HFFc6 (cell line): ENCODE measurements around the gene PPARG. TPM values are rescaled to one million over a fixed set of nuclear protein-coding genes. Genes with fewer than 3 reads are reported as not detected.

Experiments
- DNase-seq: peaks from one replicate; pipeline ENCODE4 v3.0.0-alpha.2; 2018
- H3K27ac Mint-ChIP-seq: 2 replicates; pipeline ENCODE4 v1.8.0; 2020; ENCODE audit warnings: mild to moderate bottlenecking, mixed read lengths
- H3K27me3 Mint-ChIP-seq: 2 replicates; pipeline ENCODE4 v1.8.0; 2021; ENCODE audit warnings: mild to moderate bottlenecking, moderate library complexity, mixed read lengths; ENCODE audit not compliant: insufficient read depth
- H3K36me3 Mint-ChIP-seq: 2 replicates; pipeline ENCODE4 v1.8.0; 2021; ENCODE audit warnings: low read depth, mixed read lengths
- H3K4me1 Mint-ChIP-seq: 2 replicates; pipeline ENCODE4 v1.8.0; 2020; ENCODE audit warnings: low read depth, mixed read lengths
- H3K4me3 Mint-ChIP-seq: 2 replicates; pipeline ENCODE4 v1.8.0; 2020; ENCODE audit warnings: mild to moderate bottlenecking, moderate library complexity, mixed read lengths
- H3K9me3 Mint-ChIP-seq: 2 replicates; pipeline ENCODE4 v1.8.0; 2020; ENCODE audit warnings: mild to moderate bottlenecking, mixed read lengths
- total RNA-seq, 6 experiments: library from RNA; stranded (reverse); fragmentation: NEBNext Ultra II Directional; extraction: Animal tissue kit (Norgen Biotek cat#: 25700); gene quantifications; 2 replicates in 1 of 6; 3 replicates in 5 of 6; pipeline ENCODE4 v1.2.3, GENCODE V29; 2021
- TF ChIP-seq, protein P1 (sequence below): fragments of 200-600 bp; sonication (generic); IDR thresholded peaks from 2 replicates; pipeline ENCODE4 v1.5.0; 2021; ENCODE audit warnings: antibody characterized with exemption, mild to moderate bottlenecking

PPARG gene
- total RNA-seq, 6 experiments from 2014 or later, result 3.7 to 4.8 (median 4.0) TPM

DNA sequence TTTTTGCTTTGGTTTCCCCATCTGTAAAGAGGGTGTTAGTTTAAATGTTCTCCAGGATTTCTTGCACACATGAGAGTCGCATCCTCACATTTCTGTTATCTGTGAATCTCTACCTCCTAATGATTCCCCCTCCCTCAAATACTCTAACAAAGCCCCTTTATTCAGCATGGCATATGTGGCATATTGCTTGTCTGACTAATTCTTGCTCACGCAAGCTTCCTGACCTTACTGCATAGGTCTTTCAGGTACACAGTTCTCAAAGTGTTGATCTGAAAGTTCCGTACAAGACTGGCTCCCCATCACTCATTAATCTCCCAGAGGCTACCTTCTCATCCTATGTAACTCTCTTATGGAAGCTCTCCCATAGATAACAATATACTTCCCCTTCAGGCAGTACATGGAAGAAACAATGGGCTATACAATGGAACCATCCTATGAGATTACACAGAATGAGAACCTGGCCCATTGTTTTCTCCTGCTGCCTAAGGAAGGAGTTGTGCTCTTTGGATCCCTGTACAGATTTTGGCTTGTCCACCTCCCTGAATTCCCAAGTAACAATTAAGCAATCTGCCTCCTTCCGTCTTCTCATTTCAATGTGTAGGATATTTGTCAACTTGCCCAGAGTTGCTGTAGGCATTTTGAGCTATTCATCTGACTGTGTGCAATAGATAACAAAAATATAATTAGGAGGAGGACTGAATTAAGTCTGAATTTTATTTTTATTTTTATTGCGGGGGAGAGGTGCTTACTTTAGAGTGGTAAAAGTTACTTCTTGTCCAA lies 51.0 kb downstream of the PPARG start:
- Mint-ChIP-seq H3K36me3 (no peaks in the 10 kb centered on the region), H3K4me3 (no peak overlapping the region), H3K27me3 (peaks cover 3% of the 10 kb centered on the region; the same call in 1 of the 2 replicates), H3K9me3 (no peaks in the 10 kb centered on the region), H3K4me1 (peaks cover 3% of the 10 kb centered on the region), H3K27ac (no peak overlapping the region)
- no peak for DNase-seq
- TF ChIP-seq, protein P1, sequence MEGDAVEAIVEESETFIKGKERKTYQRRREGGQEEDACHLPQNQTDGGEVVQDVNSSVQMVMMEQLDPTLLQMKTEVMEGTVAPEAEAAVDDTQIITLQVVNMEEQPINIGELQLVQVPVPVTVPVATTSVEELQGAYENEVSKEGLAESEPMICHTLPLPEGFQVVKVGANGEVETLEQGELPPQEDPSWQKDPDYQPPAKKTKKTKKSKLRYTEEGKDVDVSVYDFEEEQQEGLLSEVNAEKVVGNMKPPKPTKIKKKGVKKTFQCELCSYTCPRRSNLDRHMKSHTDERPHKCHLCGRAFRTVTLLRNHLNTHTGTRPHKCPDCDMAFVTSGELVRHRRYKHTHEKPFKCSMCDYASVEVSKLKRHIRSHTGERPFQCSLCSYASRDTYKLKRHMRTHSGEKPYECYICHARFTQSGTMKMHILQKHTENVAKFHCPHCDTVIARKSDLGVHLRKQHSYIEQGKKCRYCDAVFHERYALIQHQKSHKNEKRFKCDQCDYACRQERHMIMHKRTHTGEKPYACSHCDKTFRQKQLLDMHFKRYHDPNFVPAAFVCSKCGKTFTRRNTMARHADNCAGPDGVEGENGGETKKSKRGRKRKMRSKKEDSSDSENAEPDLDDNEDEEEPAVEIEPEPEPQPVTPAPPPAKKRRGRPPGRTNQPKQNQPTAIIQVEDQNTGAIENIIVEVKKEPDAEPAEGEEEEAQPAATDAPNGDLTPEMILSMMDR, result no peak

DNA sequence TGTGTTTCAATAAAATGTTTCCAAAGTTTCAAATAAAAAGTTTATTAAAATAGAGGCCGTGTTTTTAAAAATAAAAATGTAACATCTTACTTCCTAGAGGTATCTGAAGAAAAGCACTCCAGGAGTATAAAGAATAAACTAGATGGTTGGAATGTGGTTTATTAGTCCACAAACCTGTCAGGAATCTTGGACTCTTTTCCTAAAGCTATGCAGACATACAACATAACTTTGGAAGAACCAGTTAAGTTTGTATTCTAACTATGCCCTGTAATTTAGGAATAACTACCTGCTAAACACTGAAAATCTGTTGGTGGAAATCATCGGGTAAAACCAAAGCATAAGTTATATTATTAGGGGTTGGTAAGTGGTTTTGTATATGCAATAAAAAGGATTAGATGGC lies 51.6 kb downstream of the PPARG start:
- Mint-ChIP-seq H3K4me1 (peaks cover 9% of the 10 kb centered on the region), H3K9me3 (no peaks in the 10 kb centered on the region), H3K4me3 (no peak overlapping the region), H3K27ac (no peak overlapping the region), H3K27me3 (peaks cover 3% of the 10 kb centered on the region; the same call in 1 of the 2 replicates), H3K36me3 (no peaks in the 10 kb centered on the region)
- DNase-seq, result no peak
- TF ChIP-seq, protein P1, result no peak

DNA sequence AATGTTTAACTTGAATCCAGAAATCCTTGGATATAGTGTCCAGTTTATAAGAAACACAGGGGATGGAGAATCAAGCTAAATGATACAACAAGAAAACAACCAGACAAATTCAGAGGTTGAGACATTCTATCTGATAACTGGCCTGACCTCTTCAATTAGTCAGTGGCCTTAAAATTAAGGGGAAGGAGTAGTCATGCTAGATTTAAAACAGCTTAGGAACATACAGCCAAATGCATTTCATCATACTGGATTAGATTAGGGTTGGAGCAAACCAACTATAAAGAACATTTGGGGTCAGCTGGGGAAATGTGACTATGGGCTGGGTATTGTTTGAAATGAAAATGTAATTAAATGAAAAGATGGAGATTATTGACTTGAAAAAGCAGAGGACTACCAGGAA lies 53.3 kb downstream of the PPARG start:
- no peak overlapping the region for H3K4me3 Mint-ChIP-seq
- no peaks in the 10 kb centered on the region for H3K9me3 Mint-ChIP-seq
- TF ChIP-seq, protein P1, result no peak
- H3K36me3 Mint-ChIP-seq, result no peaks in the 10 kb centered on the region
- H3K27me3 Mint-ChIP-seq, result peaks cover 6% of the 10 kb centered on the region; the same call in 1 of the 2 replicates
- H3K27ac Mint-ChIP-seq, result no peak overlapping the region
- no peak for DNase-seq
- peaks cover 12% of the 10 kb centered on the region for H3K4me1 Mint-ChIP-seq

DNA sequence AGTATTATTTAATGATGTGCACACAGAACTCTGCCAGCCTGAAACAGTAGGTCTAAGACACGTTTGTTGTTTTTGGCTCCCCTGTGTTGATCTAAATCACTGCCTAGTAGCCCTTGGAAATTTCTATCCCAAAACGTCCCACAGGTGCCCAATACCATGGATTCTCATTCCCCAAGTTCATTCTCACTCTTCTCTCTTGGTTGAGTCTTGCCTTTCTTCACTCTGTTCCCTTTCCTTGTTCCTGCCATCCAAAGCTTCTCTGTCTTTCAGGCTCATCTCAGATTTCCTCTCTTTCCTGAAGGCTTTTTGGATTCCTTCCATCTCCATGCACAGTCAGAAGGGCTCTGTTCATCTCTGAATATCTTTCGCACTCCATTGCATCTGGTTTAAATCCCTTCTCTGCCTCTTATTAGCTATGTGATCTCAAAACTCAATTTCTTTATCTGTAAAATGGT lies 54.2 kb downstream of the PPARG start:
- H3K36me3 Mint-ChIP-seq, result no peaks in the 10 kb centered on the region
- H3K27me3 Mint-ChIP-seq, result peaks cover 6% of the 10 kb centered on the region; the same call in 1 of the 2 replicates
- no peak for DNase-seq
- no peak overlapping the region for H3K27ac Mint-ChIP-seq
- no peaks in the 10 kb centered on the region for H3K9me3 Mint-ChIP-seq
- H3K4me3 Mint-ChIP-seq, result no peak overlapping the region
- H3K4me1 Mint-ChIP-seq, result peaks cover 12% of the 10 kb centered on the region
- TF ChIP-seq, protein P1, result no peak

DNA sequence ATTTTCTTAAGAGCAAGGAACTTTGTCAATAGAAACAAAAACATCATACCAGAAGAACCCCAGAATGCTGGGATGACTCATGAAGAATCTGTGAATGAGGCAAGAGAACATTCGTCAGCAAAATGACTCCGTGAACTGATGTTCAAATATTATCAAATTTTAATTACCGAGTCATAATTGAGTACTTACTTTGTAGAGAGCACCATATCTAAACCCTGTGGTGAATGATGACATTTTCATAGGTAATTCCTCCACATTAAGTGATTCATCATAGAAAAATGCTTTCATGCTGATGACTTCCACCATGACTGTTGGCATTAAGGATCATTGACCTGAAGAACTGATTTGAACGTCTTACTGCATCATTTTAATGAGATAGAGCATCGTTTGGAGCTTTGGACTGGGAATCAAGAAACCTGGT lies 56.3 kb downstream of the PPARG start:
- Mint-ChIP-seq H3K36me3 (no peaks in the 10 kb centered on the region), H3K27ac (peak overlapping the region; percentile 8; the same call in 1 of the 2 replicates), H3K4me1 (peaks cover 12% of the 10 kb centered on the region), H3K4me3 (no peak overlapping the region), H3K9me3 (no peaks in the 10 kb centered on the region), H3K27me3 (peaks cover 4% of the 10 kb centered on the region; the same call in 1 of the 2 replicates)
- TF ChIP-seq, protein P1, result no peak
- peak; percentile 70 for DNase-seq
